ENCODE data around the gene IL6R.

DNA sequence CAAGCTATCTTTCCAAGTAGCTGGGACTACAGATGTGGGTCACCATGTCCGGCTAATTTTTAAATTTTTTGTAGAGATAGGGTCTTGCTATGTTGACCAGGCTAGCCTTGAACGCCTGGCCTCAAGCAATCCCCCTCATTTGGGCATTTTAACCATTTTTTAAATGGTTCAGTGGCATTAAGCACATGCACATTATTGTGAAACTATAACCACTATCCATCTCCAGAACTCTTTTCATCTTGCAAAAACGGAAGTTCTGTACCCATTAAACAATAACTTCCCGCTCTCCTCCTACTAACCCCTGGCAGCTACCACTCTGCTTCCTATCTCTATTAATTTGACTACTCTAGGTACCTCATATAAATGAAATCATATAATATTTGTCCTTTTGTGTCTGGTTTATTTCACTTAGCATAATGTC is 4.8 kb upstream of the IL6R start:
- TF ChIP-seq, protein P1, sequence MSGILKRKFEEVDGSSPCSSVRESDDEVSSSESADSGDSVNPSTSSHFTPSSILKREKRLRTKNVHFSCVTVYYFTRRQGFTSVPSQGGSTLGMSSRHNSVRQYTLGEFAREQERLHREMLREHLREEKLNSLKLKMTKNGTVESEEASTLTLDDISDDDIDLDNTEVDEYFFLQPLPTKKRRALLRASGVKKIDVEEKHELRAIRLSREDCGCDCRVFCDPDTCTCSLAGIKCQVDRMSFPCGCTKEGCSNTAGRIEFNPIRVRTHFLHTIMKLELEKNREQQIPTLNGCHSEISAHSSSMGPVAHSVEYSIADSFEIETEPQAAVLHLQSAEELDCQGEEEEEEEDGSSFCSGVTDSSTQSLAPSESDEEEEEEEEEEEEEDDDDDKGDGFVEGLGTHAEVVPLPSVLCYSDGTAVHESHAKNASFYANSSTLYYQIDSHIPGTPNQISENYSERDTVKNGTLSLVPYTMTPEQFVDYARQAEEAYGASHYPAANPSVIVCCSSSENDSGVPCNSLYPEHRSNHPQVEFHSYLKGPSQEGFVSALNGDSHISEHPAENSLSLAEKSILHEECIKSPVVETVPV (CRISPR knock-in tag; IDR thresholded peaks at IDR 0.05): no peak
- TF ChIP-seq, protein P2, sequence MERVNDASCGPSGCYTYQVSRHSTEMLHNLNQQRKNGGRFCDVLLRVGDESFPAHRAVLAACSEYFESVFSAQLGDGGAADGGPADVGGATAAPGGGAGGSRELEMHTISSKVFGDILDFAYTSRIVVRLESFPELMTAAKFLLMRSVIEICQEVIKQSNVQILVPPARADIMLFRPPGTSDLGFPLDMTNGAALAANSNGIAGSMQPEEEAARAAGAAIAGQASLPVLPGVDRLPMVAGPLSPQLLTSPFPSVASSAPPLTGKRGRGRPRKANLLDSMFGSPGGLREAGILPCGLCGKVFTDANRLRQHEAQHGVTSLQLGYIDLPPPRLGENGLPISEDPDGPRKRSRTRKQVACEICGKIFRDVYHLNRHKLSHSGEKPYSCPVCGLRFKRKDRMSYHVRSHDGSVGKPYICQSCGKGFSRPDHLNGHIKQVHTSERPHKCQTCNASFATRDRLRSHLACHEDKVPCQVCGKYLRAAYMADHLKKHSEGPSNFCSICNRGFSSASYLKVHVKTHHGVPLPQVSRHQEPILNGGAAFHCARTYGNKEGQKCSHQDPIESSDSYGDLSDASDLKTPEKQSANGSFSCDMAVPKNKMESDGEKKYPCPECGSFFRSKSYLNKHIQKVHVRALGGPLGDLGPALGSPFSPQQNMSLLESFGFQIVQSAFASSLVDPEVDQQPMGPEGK (CRISPR knock-in tag; IDR thresholded peaks at IDR 0.05; ENCODE audit: borderline replicate concordance): no peak
- TF ChIP-seq PPARA (CRISPR knock-in tag; IDR thresholded peaks at IDR 0.05; ENCODE audit: borderline replicate concordance) (no peak), TOX (CRISPR knock-in tag; IDR thresholded peaks at IDR 0.05; ENCODE audit: borderline replicate concordance) (no peak), ISL1 (CRISPR knock-in tag; IDR thresholded peaks at IDR 0.05) (no peak), GLIS3 (CRISPR knock-in tag; IDR thresholded peaks at IDR 0.05) (no peak), ZFP30 (CRISPR knock-in tag; IDR thresholded peaks at IDR 0.05) (no peak), ZNF8 (CRISPR knock-in tag; IDR thresholded peaks at IDR 0.05) (no peak)
- TF ChIP-seq, protein P3, sequence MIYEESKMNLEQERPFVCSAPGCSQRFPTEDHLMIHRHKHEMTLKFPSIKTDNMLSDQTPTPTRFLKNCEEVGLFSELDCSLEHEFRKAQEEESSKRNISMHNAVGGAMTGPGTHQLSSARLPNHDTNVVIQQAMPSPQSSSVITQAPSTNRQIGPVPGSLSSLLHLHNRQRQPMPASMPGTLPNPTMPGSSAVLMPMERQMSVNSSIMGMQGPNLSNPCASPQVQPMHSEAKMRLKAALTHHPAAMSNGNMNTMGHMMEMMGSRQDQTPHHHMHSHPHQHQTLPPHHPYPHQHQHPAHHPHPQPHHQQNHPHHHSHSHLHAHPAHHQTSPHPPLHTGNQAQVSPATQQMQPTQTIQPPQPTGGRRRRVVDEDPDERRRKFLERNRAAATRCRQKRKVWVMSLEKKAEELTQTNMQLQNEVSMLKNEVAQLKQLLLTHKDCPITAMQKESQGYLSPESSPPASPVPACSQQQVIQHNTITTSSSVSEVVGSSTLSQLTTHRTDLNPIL (CRISPR knock-in tag; IDR thresholded peaks at IDR 0.05; ENCODE audit: low read depth): no peak

Measured in SK-N-SH treated with all-trans-retinoic acid at 6 μM for 48 hours (cell line).